Thoracic aorta endothelial cell (primary cell): Measurements from ENCODE around the gene CNGB1. TPM values are rescaled to one million over a fixed set of nuclear protein-coding genes. Genes with fewer than 3 reads are reported as not detected.

Source experiments
- total RNA-seq: library from RNA; depleted of rRNA; stranded (reverse); fragments of >200 nt; gene quantifications from 2 replicates; pipeline ENCODE4 v1.2.3, GENCODE V29; 2012

The CNGB1 gene
- total RNA-seq: 0.07 and 0.53 TPM in 2 replicates

DNA sequence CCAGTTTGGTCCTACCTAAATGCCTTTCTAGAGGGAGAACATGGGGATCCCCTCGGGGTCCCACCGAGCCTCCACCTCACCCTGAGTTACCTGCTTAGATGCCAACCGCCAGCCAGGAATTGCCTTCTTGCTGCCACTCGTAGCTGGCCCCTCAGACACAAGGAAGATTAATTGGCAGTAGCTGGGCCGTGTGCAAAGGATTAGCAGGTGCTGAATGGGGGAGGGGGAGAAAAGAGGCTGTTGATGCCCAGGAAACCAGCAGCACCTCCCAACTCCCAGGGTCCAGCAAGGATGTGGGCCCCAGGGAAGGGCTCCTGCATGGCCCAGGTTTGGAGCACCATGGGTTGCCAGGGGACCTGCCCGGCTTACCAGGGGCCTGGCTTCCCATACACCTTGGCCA is at the start of gene CNGB1:
Gene CNGB1 (minus strand): TSS at position 159 of the 400 bp plus-strand sequence. CDS start 3,842 bp downstream, outside the sequence.

DNA sequence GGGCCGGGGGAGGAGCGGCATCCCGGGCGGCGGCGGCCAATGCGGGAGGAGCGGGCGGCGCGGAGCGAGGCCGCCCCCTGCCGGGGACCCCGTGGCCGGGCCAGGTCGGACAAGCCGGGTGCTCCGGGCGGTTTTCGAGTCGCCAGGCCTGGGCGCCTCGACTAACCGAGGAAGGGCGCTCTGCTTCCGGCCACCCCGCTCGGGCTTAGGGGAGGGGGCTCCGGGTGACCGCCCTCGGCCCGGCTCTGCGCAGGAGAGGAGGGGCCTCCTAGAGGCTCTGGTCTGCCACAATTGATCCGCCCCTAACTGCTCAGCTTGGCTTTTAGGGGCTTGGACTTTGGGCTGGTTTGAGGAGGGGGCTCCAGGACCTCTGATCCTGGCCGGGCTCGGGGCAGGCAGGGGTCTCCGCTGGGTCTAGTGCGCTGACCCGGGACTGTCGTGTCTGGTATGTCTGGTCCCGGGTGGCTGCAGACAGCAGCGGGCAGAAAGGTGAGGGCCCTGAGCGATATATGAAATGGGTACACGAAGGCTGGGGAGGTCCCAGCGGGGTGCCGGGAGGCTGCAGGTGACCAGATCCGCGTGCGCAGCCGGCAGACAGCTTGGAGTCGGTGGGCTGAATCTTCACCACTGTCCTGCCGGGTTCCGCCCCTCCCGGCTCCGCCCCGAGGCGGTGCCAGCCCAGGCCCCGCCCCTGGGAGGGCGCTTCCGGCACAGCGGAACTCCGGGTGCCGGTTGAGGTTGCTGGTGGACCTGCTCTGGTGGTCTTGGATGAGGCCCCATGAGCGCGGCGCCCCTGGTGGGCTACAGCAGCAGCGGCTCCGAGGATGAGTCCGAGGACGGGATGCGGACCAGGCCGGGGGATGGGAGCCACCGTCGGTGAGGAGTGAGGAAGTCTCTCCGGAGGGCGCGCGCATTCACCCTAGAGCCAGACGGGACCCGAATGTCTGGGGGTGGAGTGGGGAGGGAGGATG is 30.1 kb upstream of the CNGB1 start, which contains the start of gene USB1:
Gene USB1 (plus strand): TSS at position 702 of the 971 bp plus-strand sequence. CDS start 77 bp downstream, at position 779.

DNA sequence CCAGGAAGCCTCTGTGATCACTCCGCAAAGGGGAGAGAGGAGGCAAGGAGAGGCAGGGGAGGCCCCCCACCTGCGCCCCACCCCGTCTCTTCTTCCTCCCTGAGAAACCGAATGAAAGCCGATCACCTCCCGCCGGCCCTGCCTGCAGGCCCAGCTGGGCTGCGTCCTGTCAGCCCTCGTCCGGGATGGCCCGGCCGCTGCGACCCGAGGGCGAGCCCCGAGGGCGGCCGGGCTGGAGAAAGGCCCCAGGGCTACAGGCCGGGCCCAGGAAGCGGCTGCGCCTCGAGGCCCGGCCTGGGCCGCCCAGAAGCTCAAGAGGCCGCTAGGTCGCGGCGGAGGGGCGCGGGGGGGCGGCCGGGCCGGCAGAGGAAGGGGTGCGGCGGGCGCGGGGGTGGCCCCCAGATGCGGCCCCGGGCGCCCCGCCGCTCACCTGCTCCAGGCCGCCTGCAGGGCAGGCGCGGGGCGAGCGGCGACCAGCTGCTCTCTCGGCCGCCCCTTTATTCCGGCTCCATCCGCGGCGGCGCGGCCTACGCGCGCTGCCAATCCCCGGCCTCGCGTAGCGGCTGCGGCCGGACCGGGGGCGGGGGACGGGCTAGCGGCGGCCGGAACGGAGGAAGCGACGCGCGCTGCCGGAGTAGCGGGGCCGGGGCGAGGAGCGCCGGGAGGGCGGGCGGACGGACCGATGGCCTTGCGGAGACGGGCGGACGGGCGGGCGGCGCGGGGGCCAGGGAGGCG is 29.2 kb upstream of the CNGB1 start, which contains the start of gene ZNF319:
Gene ZNF319 (minus strand): TSS at position 702 of the 735 bp plus-strand sequence. CDS start 2,407 bp downstream, outside the sequence.

Other genes with a start within 250 kb of the CNGB1 start
- gene KATNB1, start 235.4 kb downstream of the CNGB1 start, total RNA-seq: 25.7 and 29.9 TPM in 2 replicates
- 39.6 and 41.0 TPM in 2 replicates for gene KIFC3, start 168.6 kb downstream of the CNGB1 start, total RNA-seq
- gene ZNF319, start 29.5 kb upstream of the CNGB1 start, total RNA-seq: 4.8 and 6.2 TPM in 2 replicates
- gene USB1, start 30.3 kb upstream of the CNGB1 start, total RNA-seq: 34.2 and 37.8 TPM in 2 replicates
- gene MMP15, start 54.6 kb upstream of the CNGB1 start, total RNA-seq: 4.5 and 5.0 TPM in 2 replicates
- gene CFAP20, start 158.3 kb upstream of the CNGB1 start, total RNA-seq: 41.2 and 50.7 TPM in 2 replicates
- gene CSNK2A2, start 227.0 kb upstream of the CNGB1 start, total RNA-seq: 90.7 and 96.6 TPM in 2 replicates